ENCODE data around the gene NUP37.
"Not testable (repeated sequence)": the region's sequence is repeated elsewhere in the genome, so short reads cannot be mapped to it uniquely, and the experiment has no call there.

The NUP37 gene

GRCh38 chr12:102119674-102120563 is at the start of gene NUP37, which contains the start of gene PARPBP:
Gene NUP37, minus strand, starts transcription at chr12:102120114. Its CDS starts 1,596 bp downstream, at chr12:102118518.
Gene PARPBP, plus strand, starts transcription at chr12:102120183. Its CDS starts 3,706 bp downstream, at chr12:102123889.
- DNase-seq, result peak; percentile 78

- no peak for DNase-seq
Measured at GRCh38 chr12:102167821-102168604, 48.1 kb upstream of the NUP37 start.

- no peak for DNase-seq
Measured at GRCh38 chr12:102163383-102163782, 43.5 kb upstream of the NUP37 start.

- DNase-seq, result not testable (repeated sequence)
Measured at GRCh38 chr12:102155206-102155605, 35.3 kb upstream of the NUP37 start.

GRCh38 chr12:102147062-102147587 is 27.2 kb upstream of the NUP37 start:
- not testable (repeated sequence) for DNase-seq

- no peak for DNase-seq
Measured at GRCh38 chr12:102144221-102144620, 24.3 kb upstream of the NUP37 start.

GRCh38 chr12:102142866-102143373 is 23.0 kb upstream of the NUP37 start:
- not testable (repeated sequence) for DNase-seq

GRCh38 chr12:102137619-102138018 is 17.7 kb upstream of the NUP37 start:
- DNase-seq, result not testable (repeated sequence)

- DNase-seq, result not testable (repeated sequence)
Measured at GRCh38 chr12:102131442-102131841, 11.5 kb upstream of the NUP37 start.

- DNase-seq, result not testable (repeated sequence)
Measured at GRCh38 chr12:102130720-102131119, 10.8 kb upstream of the NUP37 start.

- DNase-seq, result not testable (repeated sequence)
Measured at GRCh38 chr12:102121328-102121727, 1.4 kb upstream of the NUP37 start.

GRCh38 chr12:102120886-102121285 is 972 bp upstream of the NUP37 start:
- DNase-seq, result peak; percentile 1

GRCh38 chr12:102120564-102120873 is 605 bp upstream of the NUP37 start:
- no peak for DNase-seq

- no peak for DNase-seq
Measured at GRCh38 chr12:102118874-102119273, 1.0 kb downstream of the NUP37 start.

- DNase-seq, result no peak
Measured at GRCh38 chr12:102116392-102116791, 3.5 kb downstream of the NUP37 start.

GRCh38 chr12:102114212-102114611 is 5.7 kb downstream of the NUP37 start:
- DNase-seq, result no peak

GRCh38 chr12:102110782-102111181 is 9.1 kb downstream of the NUP37 start:
- DNase-seq, result no peak

GRCh38 chr12:102107970-102108369 is 11.9 kb downstream of the NUP37 start:
- DNase-seq, result no peak

- DNase-seq, result no peak
Measured at GRCh38 chr12:102106905-102107304, 13.0 kb downstream of the NUP37 start.

- DNase-seq, result no peak
Measured at GRCh38 chr12:102096855-102097254, 23.1 kb downstream of the NUP37 start.

GRCh38 chr12:102095677-102096263 is 24.1 kb downstream of the NUP37 start:
- DNase-seq, result no peak

- DNase-seq, result no peak
Measured at GRCh38 chr12:102093319-102093718, 26.6 kb downstream of the NUP37 start.
